CD4-positive, CD25-positive, alpha-beta regulatory T cell (primary cell): Measurements from ENCODE around the gene ALOX5. TPM values are rescaled to one million over a fixed set of nuclear protein-coding genes. Genes with fewer than 3 reads are reported as not detected.

Experiments
- ATAC-seq, 2 donors: fragments of 150-1000 bp; cut with Tn5 transposase; one replicate each; pipeline ENCODE4 v1.10.0; 2021; ENCODE audit warnings: low read depth in 2 of 2, moderate number of reproducible peaks in 2 of 2, moderate library complexity in 1 of 2
- DNase-seq, 3 donors: peaks; one replicate each; pipeline versions ENCODE4 v3.0.0 to v3.0.0-alpha.2; 2012 to 2022; ENCODE audit warnings: mixed read lengths in 1 of 3
- H3K27ac ChIP-seq: one replicate; pipeline ENCODE4 v1.7.0; 2013; ENCODE audit warnings: mild to moderate bottlenecking, low read length; ENCODE audit not compliant: insufficient read depth, poor library complexity, severe bottlenecking
- H3K27me3 ChIP-seq: one replicate; pipeline ENCODE4 v1.7.0; 2013; ENCODE audit warnings: low read length; ENCODE audit not compliant: control insufficient read depth, insufficient read depth
- H3K36me3 ChIP-seq: one replicate; pipeline ENCODE4 v1.7.0; 2013; ENCODE audit warnings: mild to moderate bottlenecking, low read length, moderate library complexity; ENCODE audit not compliant: control insufficient read depth, insufficient read depth
- H3K4me1 ChIP-seq: 2 replicates; pipeline ENCODE4 v1.7.0; 2013; ENCODE audit warnings: mild to moderate bottlenecking, low read length; ENCODE audit not compliant: insufficient read depth, control insufficient read depth, poor library complexity, severe bottlenecking
- H3K4me3 ChIP-seq: one replicate; pipeline ENCODE4 v1.7.0; 2013; ENCODE audit warnings: low read depth, mild to moderate bottlenecking, low read length, moderate library complexity
- H3K9me3 ChIP-seq, 2 experiments: 1 replicate in 1 of 2; 2 replicates in 1 of 2; pipeline ENCODE4 v1.7.0; 2013; ENCODE audit warnings: low read length in 2 of 2, mild to moderate bottlenecking in 1 of 2, moderate library complexity in 1 of 2; ENCODE audit not compliant: control insufficient read depth in 2 of 2
- H3K27ac Mint-ChIP-seq, 3 donors: one replicate each; pipeline ENCODE4 v1.8.0; 2020 to 2022; ENCODE audit warnings: mild to moderate bottlenecking in 3 of 3, mixed read lengths in 3 of 3, moderate library complexity in 2 of 3
- H3K27me3 Mint-ChIP-seq: one replicate; pipeline ENCODE4 v1.8.0; 2022; ENCODE audit warnings: mild to moderate bottlenecking, mixed read lengths
- H3K36me3 Mint-ChIP-seq: one replicate; pipeline ENCODE4 v1.8.0; 2020; ENCODE audit warnings: mixed read lengths
- H3K4me1 Mint-ChIP-seq, 4 donors: one replicate each; pipeline ENCODE4 v1.8.0; 2020 to 2022; ENCODE audit warnings: mixed read lengths in 4 of 4, mild to moderate bottlenecking in 1 of 4
- H3K4me3 Mint-ChIP-seq, 4 donors: one replicate each; pipeline ENCODE4 v1.8.0; 2020 to 2022; ENCODE audit warnings: mild to moderate bottlenecking in 4 of 4, mixed read lengths in 4 of 4, moderate library complexity in 3 of 4
- H3K9me3 Mint-ChIP-seq, 7 donors: one replicate each; pipeline ENCODE4 v1.8.0; 2020 to 2022; ENCODE audit warnings: mixed read lengths in 7 of 7, mild to moderate bottlenecking in 3 of 7, moderate library complexity in 2 of 7
- polyA plus RNA-seq, 4 donors: library from polyadenylated mRNA; unstranded; fragments of 300-500 nt; fragmentation: Illumina TruSeq; gene quantifications; one replicate each; pipeline ENCODE4 v1.2.3, GENCODE V29; 2021
- total RNA-seq: library from RNA; stranded (reverse); gene quantifications from one replicate; pipeline ENCODE4 v1.2.3, GENCODE V29; 2022

The ALOX5 gene
- total and polyA plus RNA-seq, 5 donors from 2014 or later: 0.16 to 1.5 (median 0.28) TPM

- Mint-ChIP-seq H3K36me3 (peaks cover 39% of the 10 kb centered on the region), H3K4me3 (no peak overlapping the region), H3K27me3 (no peaks in the 10 kb centered on the region), H3K4me1 (peaks cover 0 to 18% (median 7%) of the 10 kb centered on the region in 4 donors), H3K27ac (peak overlapping the region in 1 of 3 donors; percentile 61), H3K9me3 (no peaks in the 10 kb centered on the region)
- no peaks in the 10 kb centered on the region for H3K4me1 ChIP-seq
- no peak for ATAC-seq
- no peaks in the 10 kb centered on the region for H3K9me3 ChIP-seq
- no peaks in the 10 kb centered on the region for H3K27me3 ChIP-seq
- no peak for DNase-seq
- peaks cover 43% of the 10 kb centered on the region for H3K36me3 ChIP-seq
- no peak overlapping the region for H3K27ac ChIP-seq
- H3K4me3 ChIP-seq: no peak overlapping the region
Measured at GRCh38 chr10:45463244-45464116, 89.5 kb downstream of the ALOX5 start.

- Mint-ChIP-seq H3K4me1 (peaks cover 0 to 20% (median 12%) of the 10 kb centered on the region in 4 donors), H3K27me3 (no peaks in the 10 kb centered on the region), H3K36me3 (peaks cover 25% of the 10 kb centered on the region), H3K4me3 (no peak overlapping the region), H3K27ac (peak overlapping the region in 1 of 3 donors; percentile 82), H3K9me3 (no peaks in the 10 kb centered on the region)
- Histone ChIP-seq H3K36me3 (peaks cover 28% of the 10 kb centered on the region), H3K9me3 (no peaks in the 10 kb centered on the region), H3K4me3 (no peak overlapping the region), H3K27ac (no peak overlapping the region), H3K27me3 (no peaks in the 10 kb centered on the region), H3K4me1 (peaks cover 2% of the 10 kb centered on the region)
- ATAC-seq: peak; percentile 83 to 84
- peak; percentile 38 to 75 (median 69) for DNase-seq
Measured at GRCh38 chr10:45464958-45465567, 91.0 kb downstream of the ALOX5 start.

- H3K4me3 Mint-ChIP-seq: no peak overlapping the region
Measured at GRCh38 chr10:45466784-45467183, 92.8 kb downstream of the ALOX5 start.

GRCh38 chr10:45468079-45468478 is 94.1 kb downstream of the ALOX5 start:
- Histone ChIP-seq H3K9me3 (no peaks in the 10 kb centered on the region), H3K4me3 (no peak overlapping the region), H3K4me1 (peaks cover 7% of the 10 kb centered on the region), H3K27ac (no peak overlapping the region), H3K36me3 (peaks cover 9% of the 10 kb centered on the region), H3K27me3 (no peaks in the 10 kb centered on the region)
- H3K36me3 Mint-ChIP-seq: peaks cover 6% of the 10 kb centered on the region
- H3K4me1 Mint-ChIP-seq: peaks cover 0 to 35% (median 21%) of the 10 kb centered on the region in 4 donors
- no peak overlapping the region for H3K4me3 Mint-ChIP-seq
- ATAC-seq: no peak
- H3K27ac Mint-ChIP-seq: peak overlapping the region in 2 of 3 donors; percentile 32 to 35
- no peak for DNase-seq
- H3K27me3 Mint-ChIP-seq: no peaks in the 10 kb centered on the region
- no peaks in the 10 kb centered on the region for H3K9me3 Mint-ChIP-seq

More at GRCh38 chr10:45466784-45467183, 92.8 kb downstream of the ALOX5 start:
- H3K4me1 ChIP-seq: peaks cover 7% of the 10 kb centered on the region
- no peak for ATAC-seq
- H3K4me3 ChIP-seq: no peak overlapping the region
- no peaks in the 10 kb centered on the region for H3K27me3 Mint-ChIP-seq
- no peaks in the 10 kb centered on the region for H3K9me3 ChIP-seq
- H3K9me3 Mint-ChIP-seq: no peaks in the 10 kb centered on the region
- no peaks in the 10 kb centered on the region for H3K27me3 ChIP-seq
- peak overlapping the region in 1 of 3 donors; percentile 69 for H3K27ac Mint-ChIP-seq
- H3K36me3 Mint-ChIP-seq: peaks cover 11% of the 10 kb centered on the region
- H3K4me1 Mint-ChIP-seq: peaks cover 0 to 32% (median 24%) of the 10 kb centered on the region in 4 donors
- peaks cover 12% of the 10 kb centered on the region for H3K36me3 ChIP-seq
- H3K27ac ChIP-seq: no peak overlapping the region
- DNase-seq: no peak

- H3K4me3 ChIP-seq: no peak overlapping the region
- no peaks in the 10 kb centered on the region for H3K27me3 Mint-ChIP-seq
- peak overlapping the region in 2 of 4 donors; percentile 54 for H3K4me3 Mint-ChIP-seq
- H3K36me3 Mint-ChIP-seq: peaks cover 3% of the 10 kb centered on the region
- H3K9me3 ChIP-seq: no peaks in the 10 kb centered on the region
- peak in 2 of 3 donors; percentile 46 to 56 for DNase-seq
- H3K4me1 Mint-ChIP-seq: peaks cover 0 to 31% (median 20%) of the 10 kb centered on the region in 4 donors
- H3K4me1 ChIP-seq: peaks cover 7% of the 10 kb centered on the region
- peak overlapping the region; percentile 41 to 94 (median 85) for H3K27ac Mint-ChIP-seq
- peak; percentile 68 to 70 for ATAC-seq
- H3K27me3 ChIP-seq: no peaks in the 10 kb centered on the region
- peaks cover 0 to 2% (median 0%) of the 10 kb centered on the region in 7 donors for H3K9me3 Mint-ChIP-seq
- no peak overlapping the region for H3K27ac ChIP-seq
- no peaks in the 10 kb centered on the region for H3K36me3 ChIP-seq
Measured at GRCh38 chr10:45470098-45471012, 96.3 kb downstream of the ALOX5 start.

- Histone ChIP-seq H3K36me3 (no peaks in the 10 kb centered on the region), H3K4me1 (peaks cover 7% of the 10 kb centered on the region), H3K27me3 (no peaks in the 10 kb centered on the region), H3K4me3 (no peak overlapping the region), H3K27ac (no peak overlapping the region), H3K9me3 (peaks cover 0 to 2% of the 10 kb centered on the region in 2 experiments)
- H3K4me3 Mint-ChIP-seq: no peak overlapping the region
- peaks cover 0 to 31% (median 21%) of the 10 kb centered on the region in 4 donors for H3K4me1 Mint-ChIP-seq
- H3K27me3 Mint-ChIP-seq: no peaks in the 10 kb centered on the region
- H3K36me3 Mint-ChIP-seq: peaks cover 7% of the 10 kb centered on the region
- H3K27ac Mint-ChIP-seq: peak overlapping the region in 2 of 3 donors; percentile 41 to 94
- peaks cover 0 to 4% (median 2%) of the 10 kb centered on the region in 7 donors for H3K9me3 Mint-ChIP-seq
- ATAC-seq (no peak), DNase-seq (no peak)
Measured at GRCh38 chr10:45471059-45471458, 97.0 kb downstream of the ALOX5 start.
